ENCODE data around the gene SLC34A1. TPM values are rescaled to one million over a fixed set of nuclear protein-coding genes. Genes with fewer than 3 reads are reported as not detected.

The SLC34A1 gene
- total RNA-seq, 1 experiment from 2014 or later, result not detected

DNA sequence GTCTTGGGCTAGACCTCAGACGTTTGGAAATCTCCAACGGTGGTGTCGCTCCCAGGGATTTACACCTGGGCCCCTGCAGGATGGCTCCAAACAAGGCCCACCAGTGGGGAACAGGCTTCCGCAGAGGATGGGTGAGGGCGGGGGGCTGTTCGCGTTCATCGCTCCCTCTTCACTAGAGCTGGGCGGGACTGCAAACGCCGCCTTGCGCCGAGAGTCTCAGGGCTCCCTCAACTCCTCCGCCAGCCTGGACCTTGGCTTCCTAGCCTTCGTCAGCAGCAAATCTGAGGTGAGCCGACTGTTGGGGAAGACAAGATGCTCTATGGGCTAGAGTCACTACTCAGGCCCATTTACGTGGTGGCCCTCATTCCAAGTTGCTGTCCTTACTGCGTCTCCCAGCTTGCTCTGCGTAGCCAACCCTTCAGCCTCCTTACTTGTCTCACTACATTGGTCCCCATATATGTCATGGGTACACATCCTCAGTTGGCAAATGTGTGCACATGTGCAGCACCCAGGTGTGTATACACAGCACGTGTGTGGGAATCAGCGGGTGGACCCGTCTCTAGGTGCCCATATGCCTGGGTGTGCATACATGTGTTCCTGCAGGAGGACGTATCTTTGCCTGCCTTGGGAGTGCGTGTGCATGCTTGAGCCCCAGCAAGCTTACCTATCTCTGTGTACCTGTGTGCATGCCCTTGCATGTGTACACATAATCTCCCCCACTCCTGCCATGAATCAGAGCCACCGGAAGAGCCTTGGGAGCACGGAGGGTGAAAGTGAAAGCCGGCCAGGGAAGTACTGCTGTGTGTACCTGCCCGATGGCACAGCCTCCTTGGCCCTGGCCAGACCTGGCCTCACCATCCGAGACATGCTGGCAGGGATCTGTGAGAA is 16.0 kb upstream of the SLC34A1 start:
- no peaks in the 10 kb centered on the region for H3K9me3 Mint-ChIP-seq (ENCODE audit: unreplicated experiment)
- H3K27ac Mint-ChIP-seq (ENCODE audit: unreplicated experiment), result no peak overlapping the region
- H3K4me1 Mint-ChIP-seq (ENCODE audit: low read depth, unreplicated experiment), result peaks cover 15% of the 10 kb centered on the region
- CTCF ChIA-PET, result interaction anchor here (0.7 to 2.7 kb wide), 12 partner anchors 10 to 129 kb away, joined by 3 to 31 read pairs (median 6); partner anchors contain the start of genes GRK6, LMAN2 and PDLIM7
- BruUV-seq (replicated peaks), result no TSS peak
- no peaks in the 10 kb centered on the region for H3K27me3 Mint-ChIP-seq (ENCODE audit: insufficient read depth, unreplicated experiment)
- no peak for DNase-seq
- H3K36me3 Mint-ChIP-seq (ENCODE audit: insufficient read depth, unreplicated experiment), result no peaks in the 10 kb centered on the region
- no peak overlapping the region for H3K4me3 Mint-ChIP-seq (ENCODE audit: unreplicated experiment)
- POLR2A ChIA-PET, result interaction anchor here (0.7 to 2.6 kb wide), 2 partner anchors 11 to 16 kb away, joined by 3 to 22 read pairs; partner anchors contain the start of gene LMAN2
- peaks cover 22% of the 10 kb centered on the region for H3K4me1 ChIP-seq
- no peaks in the 10 kb centered on the region for H3K9me3 ChIP-seq
- H3K4me3 ChIP-seq (ENCODE audit: low read depth, low read length), result no peak overlapping the region
- no peaks in the 10 kb centered on the region for H3K27me3 ChIP-seq (replicated peaks; ENCODE audit: control insufficient read depth, insufficient read depth, low read length)
- H3K36me3 ChIP-seq (ENCODE audit: control insufficient read depth, insufficient read depth, low read length), result no peaks in the 10 kb centered on the region; the same call in 1 of the 2 replicates
- TF ChIP-seq, protein P1, sequence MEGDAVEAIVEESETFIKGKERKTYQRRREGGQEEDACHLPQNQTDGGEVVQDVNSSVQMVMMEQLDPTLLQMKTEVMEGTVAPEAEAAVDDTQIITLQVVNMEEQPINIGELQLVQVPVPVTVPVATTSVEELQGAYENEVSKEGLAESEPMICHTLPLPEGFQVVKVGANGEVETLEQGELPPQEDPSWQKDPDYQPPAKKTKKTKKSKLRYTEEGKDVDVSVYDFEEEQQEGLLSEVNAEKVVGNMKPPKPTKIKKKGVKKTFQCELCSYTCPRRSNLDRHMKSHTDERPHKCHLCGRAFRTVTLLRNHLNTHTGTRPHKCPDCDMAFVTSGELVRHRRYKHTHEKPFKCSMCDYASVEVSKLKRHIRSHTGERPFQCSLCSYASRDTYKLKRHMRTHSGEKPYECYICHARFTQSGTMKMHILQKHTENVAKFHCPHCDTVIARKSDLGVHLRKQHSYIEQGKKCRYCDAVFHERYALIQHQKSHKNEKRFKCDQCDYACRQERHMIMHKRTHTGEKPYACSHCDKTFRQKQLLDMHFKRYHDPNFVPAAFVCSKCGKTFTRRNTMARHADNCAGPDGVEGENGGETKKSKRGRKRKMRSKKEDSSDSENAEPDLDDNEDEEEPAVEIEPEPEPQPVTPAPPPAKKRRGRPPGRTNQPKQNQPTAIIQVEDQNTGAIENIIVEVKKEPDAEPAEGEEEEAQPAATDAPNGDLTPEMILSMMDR (IDR thresholded peaks at IDR 0.05; ENCODE audit: insufficient read depth in 1 of 2, low read depth in 1 of 2, low read length in 1 of 2, severe bottlenecking in 1 of 2, unreplicated experiment in 1 of 2), result no peak
- intact Hi-C loops (cut with micrococcal nuclease; ENCODE audit: unreplicated experiment), result no loop called here

DNA sequence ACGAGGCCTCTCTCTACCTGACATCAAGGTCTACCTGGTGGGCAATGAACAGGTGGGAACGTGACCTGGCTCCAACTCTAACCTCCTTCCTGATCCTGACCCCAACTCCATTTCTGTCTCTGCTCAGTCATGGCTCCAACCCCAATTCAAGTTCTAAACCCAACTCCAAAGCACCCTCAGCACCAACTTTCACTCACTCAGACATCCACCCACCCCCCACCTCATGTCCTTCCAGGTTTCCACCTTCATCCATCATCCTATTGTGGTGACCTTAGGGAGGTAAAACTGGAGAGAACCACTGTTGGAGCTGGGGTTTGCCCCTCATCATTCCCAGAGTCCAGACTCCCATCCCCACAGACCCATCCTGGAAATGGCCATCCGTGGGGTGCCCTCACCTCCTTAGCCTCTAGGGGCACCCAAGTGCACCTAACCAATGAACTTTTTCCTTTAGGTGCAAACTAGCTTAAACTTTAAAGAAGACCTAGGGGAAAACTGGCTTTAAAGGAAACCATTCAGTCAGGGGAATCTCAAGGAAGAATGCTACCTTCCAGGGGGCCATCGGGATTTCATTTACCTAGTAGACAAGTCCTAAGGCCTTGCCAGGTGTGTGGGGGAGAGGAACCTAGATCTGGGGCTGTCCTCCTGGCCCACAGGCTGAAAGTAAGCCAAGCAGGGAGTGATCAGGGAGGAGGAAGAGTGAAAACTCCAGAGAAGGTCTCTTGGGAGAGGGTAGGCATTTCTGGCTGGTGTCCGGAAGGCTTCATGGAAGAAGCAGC is 15.2 kb upstream of the SLC34A1 start:
- TF ChIP-seq, protein P1 (IDR thresholded peaks at IDR 0.05; ENCODE audit: insufficient read depth in 1 of 2, low read depth in 1 of 2, low read length in 1 of 2, severe bottlenecking in 1 of 2, unreplicated experiment in 1 of 2), result peak; percentile 72 to 77
- Histone ChIP-seq H3K4me3 (ENCODE audit: low read depth, low read length) (no peak overlapping the region), H3K9me3 (no peaks in the 10 kb centered on the region), H3K27me3 (replicated peaks; ENCODE audit: control insufficient read depth, insufficient read depth, low read length) (no peaks in the 10 kb centered on the region), H3K4me1 (peaks cover 23% of the 10 kb centered on the region), H3K36me3 (ENCODE audit: control insufficient read depth, insufficient read depth, low read length) (no peaks in the 10 kb centered on the region; the same call in 1 of the 2 replicates)
- Mint-ChIP-seq H3K36me3 (ENCODE audit: insufficient read depth, unreplicated experiment) (peaks cover 5% of the 10 kb centered on the region), H3K4me3 (ENCODE audit: unreplicated experiment) (peak overlapping the region; percentile 31), H3K4me1 (ENCODE audit: low read depth, unreplicated experiment) (peaks cover 15% of the 10 kb centered on the region), H3K27me3 (ENCODE audit: insufficient read depth, unreplicated experiment) (no peaks in the 10 kb centered on the region), H3K27ac (ENCODE audit: unreplicated experiment) (peak overlapping the region; percentile 36), H3K9me3 (ENCODE audit: unreplicated experiment) (no peaks in the 10 kb centered on the region)
- intact Hi-C loops (cut with micrococcal nuclease; ENCODE audit: unreplicated experiment), result no loop called here
- POLR2A ChIA-PET, result interaction anchor here (0.6 to 2.6 kb wide), 3 partner anchors 10 to 78 kb away, joined by 3 to 22 read pairs (median 3); partner anchors contain the start of genes LMAN2 and PRR7
- DNase-seq, result peak in 1 of 2 experiments; percentile 69
- BruUV-seq (replicated peaks), result no TSS peak
- CTCF ChIA-PET, result interaction anchor here (0.7 to 2.7 kb wide), 15 partner anchors 10 to 129 kb away, joined by 3 to 31 read pairs (median 5); partner anchors contain the start of genes GRK6, LMAN2 and PDLIM7
